HPDE6-E6E7 (cell line): ENCODE measurements around the gene CACNA2D4.

ENCODE experiments used
- DNase-seq: peaks from one replicate; pipeline ENCODE4 v3.0.0; 2011; ENCODE audit warnings: missing footprints; ENCODE audit errors: extremely low spot score

The CACNA2D4 gene

DNA sequence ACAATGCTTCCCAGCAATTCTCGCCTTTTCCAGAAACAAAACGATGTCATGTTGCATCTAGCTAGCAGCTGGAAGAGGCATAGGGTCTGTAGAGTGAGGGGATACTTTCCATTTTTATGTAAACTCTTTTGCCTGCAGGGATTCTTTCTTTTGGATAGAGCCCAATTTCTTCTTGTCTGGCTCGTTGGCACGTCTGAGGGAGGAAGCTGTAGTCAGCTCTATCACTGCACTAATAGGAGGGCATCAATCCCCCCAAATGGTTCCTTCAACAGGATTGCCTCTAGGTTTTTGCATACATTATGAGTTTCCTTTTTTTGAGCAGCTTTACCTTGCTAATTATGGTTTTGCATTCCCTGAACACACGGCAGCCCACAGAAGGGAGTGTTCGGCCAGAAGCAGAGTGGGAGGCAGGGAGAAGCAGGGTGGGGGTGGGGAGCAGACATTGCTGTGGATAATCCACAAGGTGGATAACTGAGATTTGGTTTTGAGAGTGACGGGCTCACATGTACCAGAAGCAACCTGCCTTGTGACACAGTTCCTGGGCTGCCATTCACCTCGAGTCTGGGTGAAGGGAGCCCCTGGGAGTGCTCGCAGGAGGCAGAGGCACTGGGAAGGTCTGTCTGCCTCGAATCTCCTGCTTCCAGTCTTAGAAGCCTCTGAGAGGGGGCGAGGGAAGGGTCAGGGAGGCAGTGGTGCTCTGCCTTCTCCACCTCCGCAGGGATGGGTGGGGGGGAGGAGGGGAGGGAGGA, 73.6 kb downstream of the CACNA2D4 start:
- DNase-seq: no peak

DNA sequence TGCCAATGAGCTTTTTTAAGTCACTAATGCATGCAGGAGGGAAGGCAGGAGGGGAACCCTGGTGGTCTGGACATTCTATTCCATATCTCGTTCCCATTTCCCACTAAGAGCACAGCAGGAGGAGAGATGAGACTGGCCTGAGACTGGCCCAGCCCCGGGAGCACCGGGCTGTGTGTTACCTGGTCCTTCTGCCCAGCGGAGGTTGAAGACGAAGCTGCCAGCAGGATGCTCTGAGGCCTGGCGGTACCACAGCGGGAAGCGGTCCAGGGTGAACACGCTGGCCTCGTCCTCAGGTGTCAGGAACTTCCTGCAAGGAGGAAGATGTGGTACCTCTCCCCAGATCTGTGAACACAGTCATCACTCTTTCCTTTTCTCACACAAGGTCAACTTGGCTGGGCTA, 74.2 kb downstream of the CACNA2D4 start:
- DNase-seq: no peak

DNA sequence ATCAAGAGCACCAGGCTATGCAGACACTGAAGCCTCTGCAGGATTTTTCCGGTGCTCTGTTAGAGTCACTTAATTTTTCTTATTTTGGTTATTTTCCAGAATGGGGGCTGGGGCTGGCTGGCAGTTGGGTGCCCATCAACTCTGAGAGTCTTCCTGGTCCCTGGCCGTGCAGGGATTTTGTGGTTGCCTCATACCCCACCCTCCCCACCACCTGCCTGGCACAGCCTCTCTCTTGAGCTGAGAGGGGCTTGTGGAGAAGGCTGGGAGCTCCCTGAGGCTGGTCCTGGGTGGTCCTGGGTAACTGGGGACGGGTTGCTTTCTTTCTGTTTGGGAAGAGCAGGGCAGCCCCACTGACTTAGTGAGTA, 74.8 kb downstream of the CACNA2D4 start:
- DNase-seq: no peak

DNA sequence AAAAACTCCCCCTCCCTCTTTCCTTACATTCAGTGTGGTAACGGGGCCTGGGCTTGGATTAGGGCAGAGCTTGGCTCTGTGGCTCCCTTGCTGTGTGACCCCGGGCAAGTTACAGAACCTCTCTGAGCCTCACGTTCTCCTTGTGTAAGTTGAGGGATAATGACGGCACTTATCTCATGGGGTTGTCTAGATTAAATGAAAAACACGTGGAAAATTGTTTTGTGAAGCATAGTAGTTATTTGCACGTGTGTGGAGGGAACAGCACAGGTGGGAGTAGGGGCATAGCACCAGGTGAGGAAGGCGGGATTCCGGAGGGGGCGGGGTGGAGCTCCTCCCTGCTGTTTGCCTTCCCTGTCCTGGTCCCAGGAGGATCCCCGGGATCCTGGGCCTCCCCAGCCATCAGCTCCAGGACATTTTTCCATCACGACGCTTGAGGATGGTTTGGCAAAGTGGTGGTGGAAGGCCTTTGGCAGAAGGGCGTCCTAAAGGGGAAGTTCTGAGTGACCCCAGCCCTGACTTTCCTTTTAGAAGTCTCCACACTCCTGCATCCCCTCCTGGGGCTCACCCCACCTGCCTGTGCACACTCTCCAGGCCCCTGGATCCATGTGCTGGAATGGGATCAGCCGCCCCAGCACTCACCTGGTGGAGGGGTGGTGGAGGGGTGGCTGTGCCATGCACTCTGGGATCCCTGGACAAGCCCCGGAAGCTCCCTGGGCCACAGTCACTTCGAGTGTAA, 75.4 kb downstream of the CACNA2D4 start:
- DNase-seq: no peak

DNA sequence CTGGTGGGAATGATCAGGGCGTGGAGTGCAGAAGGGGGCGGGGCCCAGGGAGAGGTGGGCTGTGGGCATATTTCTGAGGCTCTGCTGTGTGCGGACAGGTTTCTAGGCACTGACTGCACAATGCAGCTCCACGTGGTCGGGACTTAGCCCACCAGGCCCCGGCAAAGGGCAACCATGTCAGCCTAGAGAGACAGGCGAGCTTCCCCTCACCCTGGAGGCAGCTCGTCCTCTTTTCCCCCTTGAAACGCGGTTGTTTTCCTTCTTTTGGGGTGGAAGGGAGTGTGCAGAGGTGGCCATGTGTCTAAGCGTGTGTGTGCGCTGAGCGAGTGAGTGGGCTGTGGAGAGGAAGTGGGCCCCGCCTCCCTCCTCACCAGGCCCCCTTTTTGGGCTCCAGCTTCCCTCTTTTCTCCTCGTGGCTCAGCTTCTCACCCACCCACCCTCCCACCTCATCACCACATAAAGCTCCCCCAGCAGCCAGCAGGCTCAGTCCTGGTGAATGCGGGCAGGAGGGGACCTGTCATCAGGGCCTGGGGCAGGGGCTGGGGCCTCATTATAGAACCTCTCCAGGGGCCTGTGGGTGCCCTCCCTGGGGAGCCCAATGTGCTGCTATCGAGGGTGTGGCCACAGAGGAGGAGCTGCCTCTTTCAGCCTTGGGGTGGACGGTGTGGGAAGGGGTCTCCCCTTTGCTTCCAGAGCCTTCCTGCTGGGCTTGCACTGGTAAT, 76.1 kb downstream of the CACNA2D4 start:
- no peak for DNase-seq

DNA sequence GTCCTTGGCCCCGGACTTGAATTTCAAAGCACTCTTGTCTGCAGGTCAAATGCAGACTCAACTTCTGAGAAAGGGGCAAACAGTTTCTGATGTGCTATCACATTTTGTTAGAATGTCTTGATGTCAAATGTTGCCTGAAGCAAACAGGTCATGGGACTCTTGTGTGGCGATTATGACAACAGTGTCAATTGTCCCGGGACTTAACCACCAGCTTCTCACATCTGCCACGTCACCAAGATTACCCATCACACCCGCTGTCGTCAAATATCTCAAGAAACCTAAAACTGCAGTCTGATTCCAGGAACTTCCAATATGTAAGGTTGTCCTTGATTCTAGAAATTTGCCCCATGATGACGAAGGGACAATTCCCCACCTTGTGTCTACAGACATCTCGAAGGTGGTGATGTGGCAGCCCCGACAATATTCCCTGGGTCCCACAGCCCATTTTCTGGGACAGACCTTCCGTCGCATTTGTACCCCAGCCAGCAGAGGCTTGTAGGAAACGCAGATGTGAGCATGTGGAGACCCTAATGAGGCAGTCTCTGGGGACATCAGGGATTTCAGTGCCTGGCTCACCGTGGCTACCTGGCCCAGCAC, 76.8 kb downstream of the CACNA2D4 start:
- no peak for DNase-seq

DNA sequence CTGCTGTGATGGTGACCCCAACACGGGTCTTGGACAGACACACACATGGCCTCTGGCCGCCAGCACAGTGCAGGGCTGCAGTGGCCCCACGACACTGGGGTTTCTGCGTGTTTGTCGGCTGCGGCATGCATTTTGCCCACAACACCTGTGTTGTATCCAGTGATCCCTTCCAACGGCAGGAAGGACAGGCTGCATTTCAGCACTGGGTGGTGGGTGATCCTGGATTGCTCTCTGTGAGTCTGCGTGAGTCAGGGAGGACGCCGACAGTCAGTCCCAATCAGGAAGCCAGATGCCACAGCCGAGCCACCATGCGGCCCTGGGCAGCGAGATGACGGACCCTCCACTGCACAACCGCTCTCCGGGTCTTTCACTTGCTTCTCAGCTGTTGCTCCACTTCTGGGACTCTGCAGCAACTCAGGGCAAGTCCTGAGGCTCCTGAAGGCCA, 77.4 kb downstream of the CACNA2D4 start:
- no peak for DNase-seq

DNA sequence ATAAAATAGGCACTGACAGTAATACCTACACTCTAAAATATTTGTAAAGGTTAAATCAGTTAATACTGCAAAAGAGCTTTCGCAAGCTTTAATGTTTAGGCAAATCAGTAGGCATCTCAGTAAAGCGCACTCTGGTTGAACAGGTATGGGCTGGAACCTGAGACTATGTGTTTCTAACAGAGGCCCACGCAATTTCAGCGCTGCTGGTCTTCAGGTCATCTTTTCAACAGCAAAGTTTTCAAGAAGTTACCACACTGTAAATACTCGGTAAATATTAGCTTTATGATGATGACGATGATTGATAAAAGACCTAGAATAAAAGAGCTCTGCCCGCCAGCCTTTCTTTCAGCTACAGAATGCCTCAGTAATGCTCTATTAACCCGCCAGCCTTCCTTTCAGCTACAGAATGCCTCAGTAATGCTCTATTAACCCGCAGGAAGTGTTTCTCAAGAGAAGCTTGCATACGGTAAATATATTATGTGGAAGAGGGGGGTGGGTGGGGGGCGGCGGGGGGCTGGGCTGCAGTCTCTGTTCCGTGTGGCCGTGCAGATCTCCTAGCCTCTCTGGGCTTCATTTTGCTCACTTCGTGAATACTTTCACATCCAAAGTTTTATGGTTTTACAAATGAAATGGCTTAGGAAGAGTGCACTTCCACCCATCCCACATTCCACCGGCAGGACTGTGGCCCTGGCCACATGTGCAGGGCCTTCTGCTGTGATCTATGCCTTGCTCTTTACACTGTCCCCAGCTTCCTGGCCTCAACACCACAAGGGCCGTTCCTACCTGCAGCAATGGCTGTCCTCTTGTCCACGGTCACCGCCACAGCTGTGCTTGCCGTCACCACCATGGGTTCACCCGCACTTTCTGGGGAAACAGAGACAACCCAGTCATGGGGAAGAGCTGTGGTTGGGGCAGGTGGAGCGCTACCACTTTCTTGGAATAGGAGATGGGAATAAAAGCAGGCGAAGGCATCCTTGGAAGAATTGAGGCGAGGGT, 78.2 kb downstream of the CACNA2D4 start:
- no peak for DNase-seq

DNA sequence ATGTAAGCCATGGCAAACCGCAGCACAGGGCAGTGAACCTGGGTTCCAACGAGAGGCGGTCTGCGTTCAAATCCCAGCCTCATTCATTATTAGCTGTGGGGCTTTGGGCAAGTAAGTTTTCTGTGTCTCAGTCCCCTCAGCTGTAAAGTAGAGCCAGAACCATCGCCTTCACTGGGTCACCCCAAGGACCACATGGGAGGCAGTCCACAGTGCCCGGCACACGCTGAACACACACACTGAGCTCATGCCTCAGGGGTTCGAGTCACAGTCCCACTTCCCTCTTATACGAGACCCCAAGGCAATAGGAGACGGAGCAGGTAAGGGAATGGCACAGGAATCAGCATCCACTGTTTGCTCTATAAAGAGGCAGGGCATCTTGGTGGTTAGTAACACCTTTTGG, 79.0 kb downstream of the CACNA2D4 start:
- DNase-seq: no peak

DNA sequence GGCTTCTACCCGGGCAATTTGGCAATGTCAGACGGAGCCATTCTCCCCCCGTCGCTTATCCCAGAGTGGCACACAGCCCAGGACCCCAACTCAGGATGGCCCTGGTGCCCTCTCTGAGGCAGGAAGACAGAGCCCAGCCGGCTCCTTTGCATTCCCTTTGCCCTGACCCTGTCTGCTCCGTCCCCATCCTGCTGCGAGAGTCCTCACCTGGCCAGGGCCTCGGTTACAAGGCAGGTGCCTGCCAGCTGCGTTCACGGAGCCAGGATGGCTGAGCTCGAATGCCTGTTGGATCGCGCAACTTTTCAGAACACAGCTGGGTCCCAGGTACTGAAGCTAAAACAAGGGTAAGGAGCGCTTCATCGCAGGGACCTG, 79.5 kb downstream of the CACNA2D4 start:
- no peak for DNase-seq

DNA sequence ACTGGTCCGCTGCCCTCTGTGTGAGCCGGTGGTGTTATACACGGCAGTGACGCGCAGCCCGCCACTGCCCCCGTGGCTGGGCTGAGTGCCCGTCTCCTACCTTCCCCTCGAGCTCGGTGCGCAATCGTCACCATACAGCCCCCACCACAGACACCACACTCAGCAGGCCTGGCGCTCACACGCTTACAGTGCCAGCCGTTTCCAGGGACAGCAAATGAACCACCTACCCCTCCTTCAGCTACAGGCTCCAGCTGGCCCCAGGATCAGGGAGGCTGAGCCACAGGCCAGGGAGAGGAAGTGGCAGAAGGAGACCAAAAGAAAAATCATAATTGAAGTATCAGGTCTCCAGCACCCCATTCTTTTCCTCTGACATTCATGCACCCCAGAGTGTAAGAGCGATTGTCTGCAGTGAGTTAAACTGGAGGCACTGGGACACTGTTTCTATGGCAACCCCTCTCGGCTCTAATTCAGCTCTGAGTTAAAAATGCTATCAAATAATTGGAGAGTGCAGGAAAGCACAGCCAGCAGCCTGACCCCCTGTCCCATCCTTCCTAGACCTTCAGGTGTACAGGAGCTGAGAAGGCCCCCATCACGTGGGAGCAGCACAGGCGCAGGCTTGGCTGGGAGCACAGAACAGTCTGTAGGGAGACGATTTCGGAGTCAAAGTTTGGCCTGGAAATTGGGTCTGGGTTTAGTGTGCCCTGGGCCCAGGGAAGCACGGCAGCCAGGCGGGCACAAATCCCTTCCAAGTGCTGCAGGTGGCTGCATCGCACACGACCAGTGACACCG, 80.1 kb downstream of the CACNA2D4 start:
- DNase-seq: no peak

DNA sequence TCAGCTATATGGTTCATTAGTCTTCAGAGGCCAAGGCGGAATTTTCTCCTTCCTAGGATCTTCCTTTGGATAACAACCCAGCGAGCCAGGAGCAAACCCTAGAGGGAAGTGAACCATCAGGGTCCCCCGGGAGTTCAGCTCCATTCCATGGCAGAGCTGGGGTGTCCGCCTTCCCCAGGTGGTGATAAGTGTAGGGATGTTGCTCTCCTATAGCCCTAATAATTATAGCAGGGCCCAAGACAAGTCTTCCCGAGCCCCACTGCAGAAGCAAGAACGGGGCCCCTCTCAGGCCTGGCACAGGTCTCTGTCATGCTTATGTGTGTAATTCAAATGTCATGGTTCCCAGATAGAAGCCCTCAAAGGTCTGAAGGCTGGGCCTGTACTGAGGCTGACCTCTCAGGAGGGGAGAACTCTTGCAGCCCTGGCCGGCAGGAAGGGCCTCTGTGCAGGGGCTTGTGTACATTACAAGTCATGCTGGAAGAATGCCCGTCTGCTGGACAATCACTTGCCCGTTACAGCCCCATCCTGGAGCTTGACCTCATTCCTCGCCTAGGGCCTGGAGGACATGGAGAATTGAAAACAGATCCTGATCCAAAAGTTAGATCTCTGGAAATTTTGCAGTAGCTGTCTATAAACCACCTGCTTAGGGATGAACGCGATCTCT, 80.8 kb downstream of the CACNA2D4 start:
- no peak for DNase-seq

DNA sequence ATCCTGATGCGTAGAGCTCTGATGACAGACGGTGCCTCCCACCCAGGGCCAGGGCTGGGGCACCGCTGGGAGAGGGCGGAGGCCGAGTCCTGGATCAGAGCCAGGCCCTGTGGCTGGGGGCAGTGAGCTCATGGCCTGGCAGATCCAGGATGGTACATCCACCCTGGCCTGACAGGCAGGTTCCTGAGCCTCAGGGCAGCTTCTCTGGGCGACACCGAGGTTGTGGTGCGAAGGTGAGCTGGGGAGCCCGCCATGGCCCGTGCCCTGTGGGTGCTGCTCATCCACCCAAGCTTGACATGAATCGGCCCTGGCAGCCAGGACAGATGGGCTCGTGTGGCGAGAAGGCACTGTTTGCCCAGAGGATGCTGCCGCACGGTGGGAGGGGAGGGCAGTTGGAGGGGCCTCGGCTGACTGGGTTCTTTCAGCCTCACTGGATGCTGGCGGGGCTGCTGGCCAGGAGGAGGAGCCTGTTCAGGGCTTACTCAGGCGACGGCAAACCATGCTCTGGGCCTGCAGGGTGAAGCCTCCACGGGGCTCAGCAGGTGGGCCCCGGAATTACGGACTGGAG, 81.5 kb downstream of the CACNA2D4 start:
- no peak for DNase-seq

DNA sequence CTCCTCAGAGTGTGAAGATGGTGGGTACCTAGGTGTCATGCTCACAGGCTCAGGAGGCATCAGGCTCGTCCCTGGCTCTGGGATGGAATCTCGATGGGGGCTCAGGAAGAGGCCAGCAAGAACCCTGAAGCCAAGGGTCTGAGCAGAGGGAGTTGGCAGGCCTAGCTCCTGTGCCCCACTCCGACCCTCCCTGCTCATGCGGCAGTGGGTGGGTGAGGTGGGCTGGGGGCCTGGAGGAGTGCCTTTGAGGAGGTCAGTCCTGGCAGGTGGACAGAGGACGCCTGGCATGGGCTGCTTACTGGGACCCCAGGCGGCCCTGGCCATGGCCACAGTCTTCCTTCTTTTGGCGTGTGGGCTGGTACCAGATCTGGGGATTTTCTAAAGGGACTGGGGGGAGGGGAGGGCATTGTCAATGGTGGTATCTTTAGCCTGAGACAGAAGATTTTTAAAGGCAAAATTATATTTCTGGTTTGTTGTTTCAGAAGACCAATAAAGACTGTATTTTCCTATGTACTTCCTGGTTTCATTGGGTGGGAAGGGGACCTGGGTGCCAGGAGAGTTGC, 82.1 kb downstream of the CACNA2D4 start:
- DNase-seq: no peak

DNA sequence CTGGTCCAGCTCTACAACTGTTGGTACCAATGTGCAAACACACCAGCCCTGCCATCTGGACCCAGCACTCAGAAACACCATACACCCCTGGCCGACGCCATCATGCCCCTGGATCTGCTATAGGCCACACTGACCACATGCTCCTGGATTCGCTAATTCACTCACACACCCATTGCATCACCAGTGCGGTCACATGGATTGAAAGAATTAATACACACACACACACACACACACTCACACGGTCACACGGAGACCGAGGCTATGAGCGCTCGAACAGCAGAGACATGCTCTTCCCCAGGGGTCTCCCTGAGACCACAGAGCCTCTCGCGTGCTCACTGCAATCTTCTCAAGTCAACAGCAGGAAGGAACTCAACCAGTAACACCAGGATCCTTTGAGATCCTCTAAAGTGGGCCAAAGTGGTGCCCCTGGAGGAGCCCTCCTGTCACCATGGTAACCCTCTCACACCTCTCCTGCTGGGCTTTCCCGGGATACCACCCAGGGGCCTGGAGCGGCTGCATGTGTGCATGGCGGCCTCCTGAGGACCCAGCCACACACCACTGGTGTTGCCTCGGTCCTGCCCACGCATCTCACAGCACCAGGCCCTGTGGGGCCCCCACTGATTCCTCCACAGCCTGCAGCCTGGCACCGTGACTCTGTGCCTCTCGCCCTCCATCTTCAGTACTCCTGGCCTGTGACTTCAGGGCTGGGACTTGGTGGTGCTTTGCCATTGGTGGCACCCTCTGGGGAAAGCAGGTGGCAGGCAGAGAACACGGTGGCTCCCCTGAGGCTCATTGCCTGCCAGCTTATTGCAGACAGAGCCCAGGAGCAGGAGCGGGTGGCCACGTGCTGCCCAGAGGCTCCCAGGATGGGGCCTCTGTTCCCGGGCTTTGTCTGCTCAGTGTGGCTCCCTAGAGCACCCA, 83.0 kb downstream of the CACNA2D4 start:
- no peak for DNase-seq

DNA sequence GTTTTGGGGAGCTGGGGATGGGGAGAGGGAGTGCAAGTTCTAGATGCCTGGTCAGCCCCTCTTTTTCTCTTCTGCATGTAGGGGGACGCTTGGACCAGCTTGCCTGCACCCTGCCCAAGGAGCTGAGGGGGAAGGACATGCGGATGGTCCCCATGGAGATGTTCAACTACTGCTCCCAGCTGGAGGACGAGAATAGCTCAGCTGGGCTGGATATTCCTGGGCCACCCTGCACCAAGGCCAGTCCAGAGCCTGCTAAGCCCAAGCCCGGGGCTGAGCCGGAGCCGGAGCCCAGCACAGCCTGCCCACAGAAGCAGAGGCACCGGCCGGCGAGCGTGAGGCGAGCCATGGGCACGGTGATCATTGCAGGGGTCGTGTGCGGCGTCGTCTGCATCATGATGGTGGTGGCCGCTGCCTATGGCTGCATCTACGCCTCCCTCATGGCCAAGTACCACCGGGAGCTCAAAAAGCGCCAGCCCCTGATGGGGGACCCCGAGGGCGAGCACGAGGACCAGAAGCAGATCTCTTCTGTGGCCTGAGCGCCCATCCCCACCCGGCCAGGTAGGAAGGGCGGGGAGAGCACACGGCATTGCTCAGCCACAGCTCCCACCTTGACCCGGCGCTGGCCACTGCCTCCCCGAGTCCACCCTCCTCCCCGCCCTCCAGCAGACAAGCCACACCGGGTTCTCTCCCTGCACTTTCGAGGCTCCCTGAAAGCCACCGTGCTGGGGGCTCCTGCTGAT, 84.1 kb downstream of the CACNA2D4 start:
- DNase-seq: no peak

DNA sequence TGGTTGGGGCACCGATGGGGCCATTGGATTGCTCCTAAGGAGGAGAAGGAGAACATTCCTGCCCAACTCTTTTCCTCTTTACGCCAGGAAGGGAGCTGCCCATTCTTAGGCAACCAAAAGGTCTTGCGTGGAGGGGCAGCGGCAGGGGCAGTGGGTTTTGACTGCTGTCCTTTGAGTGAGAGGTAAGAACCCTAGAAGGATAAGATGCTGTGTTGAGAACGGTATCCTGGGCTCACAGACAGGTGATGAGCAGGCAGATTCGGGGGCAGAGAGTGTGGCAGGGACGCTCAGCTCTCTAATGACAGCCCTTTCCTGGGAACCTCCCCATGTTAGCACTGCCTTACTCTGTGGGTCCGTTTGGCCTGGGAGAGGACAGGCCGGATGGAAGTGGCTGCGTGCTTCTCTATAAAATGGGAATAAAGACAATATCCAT, 84.8 kb downstream of the CACNA2D4 start:
- no peak for DNase-seq
